SK-N-MC (cell line): ENCODE measurements around the gene FOXP2.

Experiments used
- EZH2 ChIP-seq: fragments of 200-600 bp; sonication (generic); IDR thresholded peaks from one replicate; pipeline ENCODE4 v1.6.1; 2017; ENCODE audit warnings: antibody characterized with exemption
- FOXP2 ChIP-seq: optimal IDR thresholded peaks from 2 replicates; pipeline ENCODE3; 2011; ENCODE audit warnings: mild to moderate bottlenecking, moderate library complexity; ENCODE audit not compliant: insufficient read depth; ENCODE audit errors: extremely low read length, control extremely low read depth
- POLR2AphosphoS5 ChIP-seq: IDR thresholded peaks from 2 replicates; pipeline ENCODE4 v1.6.1; 2012; ENCODE audit warnings: mild to moderate bottlenecking, low read depth, low read length, borderline replicate concordance

GRCh38 chr7:114723308-114723707 lies 308.7 kb downstream of the FOXP2 start:
- TF ChIP-seq POLR2AphosphoS5 (no peak), EZH2 (no peak), FOXP2 (no peak)
